ENCODE measurements around the gene ADAMTS7.
"Not testable (repeated sequence)": the region's sequence is repeated elsewhere in the genome, so short reads cannot be mapped to it uniquely, and the experiment has no call there.

ADAMTS7 gene

DNA sequence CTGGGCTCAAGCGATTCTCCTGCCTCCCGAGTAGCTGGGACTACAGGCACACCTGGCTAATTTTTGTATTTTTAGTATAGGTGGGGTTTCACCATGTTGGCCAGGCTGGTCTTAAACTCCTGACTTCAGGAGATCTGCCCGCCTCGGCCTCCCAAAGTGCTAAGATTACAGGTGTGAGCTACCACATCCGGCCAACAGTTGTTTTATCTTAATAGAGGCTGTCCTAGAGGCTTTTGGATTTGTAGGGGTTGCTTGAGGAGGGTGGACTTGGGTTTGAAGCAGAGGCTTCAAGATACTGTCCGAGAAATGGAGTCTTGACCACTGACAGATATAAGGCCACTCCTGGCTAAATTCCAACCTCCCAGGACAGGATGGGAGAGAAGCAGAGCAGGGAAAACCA is 27.9 kb upstream of the ADAMTS7 start:
- CTCF ChIA-PET, H3K4me1 Mint-ChIP-seq: not testable (repeated sequence)

DNA sequence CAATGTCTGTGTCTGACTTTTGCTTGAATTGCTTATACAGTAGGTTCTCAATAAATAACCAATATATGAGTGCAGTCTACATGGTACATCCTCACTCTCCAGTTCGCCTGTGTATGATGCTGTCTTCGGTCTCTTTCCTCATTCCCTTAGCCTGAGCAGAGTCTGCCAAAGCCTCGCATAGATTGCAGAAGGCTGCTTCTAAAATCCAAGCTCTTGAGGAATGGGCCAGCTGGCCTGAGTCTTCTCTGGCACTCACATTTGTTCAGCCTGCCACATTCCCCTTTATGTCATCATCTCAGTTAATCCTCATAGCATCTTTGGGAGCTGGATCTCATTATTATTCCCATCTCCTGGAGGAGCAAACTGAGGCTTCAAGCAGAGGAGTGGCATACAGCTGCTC is 27.2 kb upstream of the ADAMTS7 start:
- Mint-ChIP-seq H3K27ac (no peak overlapping the region), H3K4me3 (no peak overlapping the region), H3K9me3 (no peaks in the 10 kb centered on the region), H3K36me3 (no peaks in the 10 kb centered on the region), H3K27me3 (peaks cover 34% of the 10 kb centered on the region), H3K4me1 (no peaks in the 10 kb centered on the region)
- CTCF ChIA-PET, result no interaction called here
- no peak for DNase-seq

More for the DNA sequence above, 27.9 kb upstream of the ADAMTS7 start:
- DNase-seq, H3K27ac Mint-ChIP-seq, H3K36me3 Mint-ChIP-seq, H3K4me3 Mint-ChIP-seq, H3K9me3 Mint-ChIP-seq: not testable (repeated sequence)
- H3K27me3 Mint-ChIP-seq, result peaks cover 31% of the 10 kb centered on the region

DNA sequence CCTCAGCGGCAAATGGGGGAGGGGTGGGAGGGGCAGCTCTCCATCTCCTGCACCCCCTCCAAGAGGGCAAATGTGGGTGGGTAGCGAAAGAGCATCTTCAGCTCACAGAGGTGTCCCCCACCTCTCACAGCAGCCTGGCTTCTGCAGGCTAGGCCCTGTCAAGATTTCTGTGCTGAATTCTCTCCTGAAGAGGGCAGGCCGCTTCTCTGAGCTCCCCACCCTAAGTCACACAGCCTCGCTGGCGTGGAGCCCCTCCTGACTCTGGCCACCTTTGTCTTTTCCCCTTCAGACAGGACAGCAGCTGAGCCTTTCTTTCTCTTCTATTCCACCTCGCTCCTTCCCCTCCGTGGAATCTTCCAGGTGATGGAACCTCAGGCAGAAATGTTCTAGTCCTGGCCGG is 26.3 kb upstream of the ADAMTS7 start:
- Mint-ChIP-seq H3K4me3 (no peak overlapping the region), H3K27me3 (peaks cover 38% of the 10 kb centered on the region), H3K27ac (no peak overlapping the region), H3K4me1 (no peaks in the 10 kb centered on the region), H3K9me3 (no peaks in the 10 kb centered on the region), H3K36me3 (no peaks in the 10 kb centered on the region)
- CTCF ChIA-PET, result no interaction called here
- no peak for DNase-seq

DNA sequence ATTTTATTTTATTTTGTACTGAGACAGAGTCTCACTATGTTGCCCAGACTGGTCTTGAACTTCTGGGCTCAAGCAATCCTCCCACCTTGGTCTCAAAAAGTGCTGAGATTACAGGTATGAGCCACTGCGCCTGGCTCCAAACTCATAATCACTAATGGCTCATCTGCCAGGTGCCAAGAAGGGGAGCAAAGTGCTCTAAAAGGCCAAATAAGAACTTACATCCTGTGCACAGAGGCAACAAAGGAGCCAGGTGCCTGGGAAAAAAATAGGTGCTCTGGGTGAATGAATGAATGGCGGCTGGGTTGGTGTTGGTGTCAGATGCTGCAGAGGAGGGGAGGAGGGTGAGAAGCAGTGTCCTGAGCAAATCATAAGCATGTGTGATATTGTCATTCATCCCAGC is 25.9 kb upstream of the ADAMTS7 start:
- Mint-ChIP-seq H3K27me3 (peaks cover 42% of the 10 kb centered on the region), H3K9me3 (no peaks in the 10 kb centered on the region), H3K4me3 (no peak overlapping the region), H3K4me1 (no peaks in the 10 kb centered on the region), H3K36me3 (no peaks in the 10 kb centered on the region), H3K27ac (no peak overlapping the region)
- DNase-seq, result no peak
- CTCF ChIA-PET, result interaction anchor here (0.6 kb wide), 1 partner anchor 22 kb away, joined by 3 read pairs; no protein-coding TSS in a partner anchor

DNA sequence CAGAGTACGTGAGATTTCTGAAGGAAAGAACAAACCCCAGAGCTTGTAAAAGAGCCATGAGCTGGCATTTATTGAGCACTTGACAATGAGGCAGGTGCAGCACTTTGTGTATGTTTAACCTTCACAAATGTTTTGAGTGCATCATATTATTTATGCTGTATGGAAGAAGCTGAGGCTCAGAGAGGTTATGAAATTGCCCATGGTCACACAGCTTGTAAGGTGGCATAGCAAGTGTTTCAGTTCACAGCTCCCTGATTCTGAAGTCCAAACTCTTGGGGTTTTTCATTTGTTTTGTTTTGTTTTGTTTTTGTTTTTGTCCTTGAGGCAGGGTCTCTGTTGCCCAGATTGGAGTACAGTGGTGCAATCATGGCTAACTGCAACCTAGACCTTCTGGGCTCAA is 25.1 kb upstream of the ADAMTS7 start:
- Mint-ChIP-seq H3K27ac (no peak overlapping the region), H3K4me1 (peaks cover 4% of the 10 kb centered on the region), H3K9me3 (no peaks in the 10 kb centered on the region), H3K36me3 (no peaks in the 10 kb centered on the region), H3K4me3 (no peak overlapping the region), H3K27me3 (peaks cover 50% of the 10 kb centered on the region)
- no peak for DNase-seq
- CTCF ChIA-PET, result interaction anchor here (1.0 kb wide), 1 partner anchor 24 kb away, joined by 3 read pairs; no protein-coding TSS in a partner anchor

DNA sequence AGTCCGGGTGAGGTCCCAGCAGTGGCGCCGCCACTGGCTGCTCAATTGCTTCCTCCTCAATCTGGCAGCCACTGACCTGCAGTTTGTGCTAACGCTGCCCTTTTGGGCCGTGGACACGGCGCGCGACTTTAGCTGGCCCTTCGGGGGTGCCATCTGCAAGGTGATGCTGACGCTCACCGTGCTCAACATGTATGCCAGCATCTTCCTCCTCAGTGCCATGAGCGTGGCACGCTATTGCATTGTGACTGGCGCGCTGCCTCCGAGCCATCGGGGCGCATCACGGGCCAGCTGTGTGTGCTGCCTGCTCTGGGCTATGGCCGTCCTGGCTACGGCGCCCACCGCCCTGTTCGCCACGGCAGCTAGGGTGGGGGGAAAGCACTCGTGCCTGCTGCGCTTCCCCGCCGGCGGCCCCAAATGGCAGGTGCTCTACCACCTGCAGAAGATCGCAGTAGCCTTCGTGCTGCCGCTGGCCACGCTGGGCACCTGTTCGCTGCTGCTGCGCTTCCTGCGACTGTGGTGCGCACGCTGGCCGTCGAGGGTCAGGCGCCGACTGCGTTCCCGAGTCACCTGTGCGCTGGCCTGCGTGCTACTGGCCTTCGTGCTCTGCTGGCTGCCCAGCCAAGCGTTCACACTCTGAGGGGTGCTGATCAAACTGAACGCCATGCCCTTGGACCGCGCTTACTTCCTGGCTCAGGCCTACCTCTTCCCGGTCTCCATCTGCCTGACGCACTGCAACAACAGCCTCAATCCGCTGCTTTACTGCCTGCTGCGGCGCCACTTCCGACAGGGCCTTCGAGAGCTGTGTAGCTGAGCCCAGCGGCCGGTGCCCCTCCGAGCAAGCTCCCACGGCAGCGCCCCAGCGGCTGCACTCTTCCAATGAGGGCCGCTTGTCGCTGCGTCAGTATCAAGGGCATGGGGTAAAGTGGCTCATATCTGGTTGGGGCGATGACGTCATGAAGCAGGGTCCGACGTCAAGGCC is 20.3 kb upstream of the ADAMTS7 start:
- H3K27ac Mint-ChIP-seq, result no peak overlapping the region

DNA sequence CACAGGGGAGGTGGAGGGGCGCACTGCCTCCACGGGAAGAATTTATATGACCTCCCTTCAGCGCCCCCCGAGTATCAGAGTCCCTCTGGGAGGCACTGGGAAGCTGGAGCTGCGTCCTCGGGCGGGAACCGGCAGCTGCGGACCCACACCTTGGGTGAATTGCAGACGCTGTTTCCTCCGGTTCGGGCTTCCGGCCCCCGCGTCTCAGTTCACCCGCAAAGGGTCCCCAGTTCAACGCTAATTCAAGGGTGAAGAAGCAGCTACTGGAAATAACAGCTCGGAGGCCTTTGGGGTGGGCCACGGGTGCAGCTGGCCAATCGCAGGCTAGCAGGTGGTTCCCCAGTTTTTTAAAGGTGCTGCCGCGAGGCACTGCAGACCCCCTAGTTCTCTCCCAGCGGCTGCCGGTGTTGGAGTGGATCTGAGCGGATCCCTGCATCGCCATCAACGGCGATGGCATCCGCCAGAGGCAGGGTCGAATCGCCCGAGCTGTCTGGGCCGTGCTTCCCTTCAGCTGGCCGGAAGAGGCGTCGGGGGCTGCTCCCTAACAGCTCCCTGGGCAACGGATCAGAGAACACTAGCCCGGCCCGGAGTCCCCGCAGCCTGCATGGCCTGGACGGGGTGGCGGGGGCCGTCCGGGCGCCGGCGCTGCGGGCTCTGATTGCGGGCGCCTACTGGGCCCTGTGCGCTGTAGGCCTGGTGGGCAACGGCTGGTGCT is 19.4 kb upstream of the ADAMTS7 start:
- H3K27ac Mint-ChIP-seq, result no peak overlapping the region
- peaks cover 12% of the 10 kb centered on the region for H3K4me1 Mint-ChIP-seq
- peak; percentile 34 for DNase-seq
- H3K36me3 Mint-ChIP-seq, result no peaks in the 10 kb centered on the region
- peak overlapping the region; percentile 53 for H3K4me3 Mint-ChIP-seq
- CTCF ChIA-PET, result interaction anchor here (0.9 kb wide), 1 partner anchor 192 kb away, joined by 3 read pairs; no protein-coding TSS in a partner anchor
- H3K9me3 Mint-ChIP-seq, result no peaks in the 10 kb centered on the region
- peaks cover 44% of the 10 kb centered on the region for H3K27me3 Mint-ChIP-seq

More for the DNA sequence above, 20.3 kb upstream of the ADAMTS7 start:
- no peaks in the 10 kb centered on the region for H3K36me3 Mint-ChIP-seq
- no peaks in the 10 kb centered on the region for H3K9me3 Mint-ChIP-seq
- peaks cover 48% of the 10 kb centered on the region for H3K27me3 Mint-ChIP-seq
- DNase-seq, result no peak
- no peak overlapping the region for H3K4me3 Mint-ChIP-seq
- peaks cover 12% of the 10 kb centered on the region for H3K4me1 Mint-ChIP-seq
- CTCF ChIA-PET, result interaction anchor here (0.9 kb wide), 1 partner anchor 16 kb away, joined by 3 read pairs; no protein-coding TSS in a partner anchor

DNA sequence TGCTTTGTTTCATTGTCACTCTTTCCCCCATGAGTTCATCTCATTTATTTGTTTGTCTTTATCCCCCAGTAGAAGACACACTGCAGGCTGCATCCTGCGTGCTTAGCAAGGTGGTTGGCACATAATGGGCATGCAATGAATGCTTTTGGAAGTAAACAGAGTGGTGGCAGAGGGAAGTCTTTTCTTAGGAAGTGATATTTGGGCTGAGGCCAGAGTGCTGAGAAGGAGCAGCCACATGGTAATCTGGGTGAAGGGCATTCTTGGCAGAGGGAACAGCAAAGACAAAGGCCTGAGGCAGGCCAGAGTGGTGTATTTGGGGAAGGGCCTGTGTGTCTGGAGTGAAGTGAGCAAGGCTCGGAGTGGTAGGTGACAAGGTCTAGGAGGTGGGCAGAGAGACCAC is 17.7 kb upstream of the ADAMTS7 start:
- no peaks in the 10 kb centered on the region for H3K9me3 Mint-ChIP-seq

DNA sequence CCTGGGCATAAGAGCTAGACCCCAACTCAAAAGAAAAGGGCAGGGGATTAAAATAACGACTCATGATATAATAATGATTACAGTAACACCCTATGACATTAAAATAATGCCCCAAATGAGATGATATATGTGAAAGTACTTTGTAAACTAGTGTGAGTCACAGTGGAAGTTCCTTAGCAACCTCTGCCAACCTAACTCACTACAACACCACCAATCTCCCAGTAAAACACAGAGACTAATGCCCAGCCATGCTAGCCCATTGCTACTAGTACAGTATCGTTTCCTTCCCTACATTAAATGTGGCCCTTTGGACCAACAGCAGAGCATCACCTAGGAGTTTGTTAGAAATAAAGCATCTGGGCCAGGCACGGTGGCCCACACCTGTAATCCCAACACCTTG is 11.2 kb upstream of the ADAMTS7 start:
- Mint-ChIP-seq H3K4me1 (no peaks in the 10 kb centered on the region), H3K36me3 (no peaks in the 10 kb centered on the region), H3K27me3 (peaks cover 12% of the 10 kb centered on the region), H3K27ac (no peak overlapping the region), H3K9me3 (no peaks in the 10 kb centered on the region), H3K4me3 (no peak overlapping the region)
- DNase-seq, result no peak
- CTCF ChIA-PET, result no interaction called here

More for the DNA sequence above, 17.7 kb upstream of the ADAMTS7 start:
- DNase-seq, result no peak
- peaks cover 12% of the 10 kb centered on the region for H3K4me1 Mint-ChIP-seq
- no peaks in the 10 kb centered on the region for H3K36me3 Mint-ChIP-seq
- CTCF ChIA-PET, result interaction anchor here (0.7 to 0.8 kb wide), 2 partner anchors 18 to 20 kb away, joined by 3 read pairs; no protein-coding TSS in a partner anchor
- H3K27me3 Mint-ChIP-seq, result peaks cover 39% of the 10 kb centered on the region
- no peak overlapping the region for H3K4me3 Mint-ChIP-seq
- no peak overlapping the region for H3K27ac Mint-ChIP-seq

DNA sequence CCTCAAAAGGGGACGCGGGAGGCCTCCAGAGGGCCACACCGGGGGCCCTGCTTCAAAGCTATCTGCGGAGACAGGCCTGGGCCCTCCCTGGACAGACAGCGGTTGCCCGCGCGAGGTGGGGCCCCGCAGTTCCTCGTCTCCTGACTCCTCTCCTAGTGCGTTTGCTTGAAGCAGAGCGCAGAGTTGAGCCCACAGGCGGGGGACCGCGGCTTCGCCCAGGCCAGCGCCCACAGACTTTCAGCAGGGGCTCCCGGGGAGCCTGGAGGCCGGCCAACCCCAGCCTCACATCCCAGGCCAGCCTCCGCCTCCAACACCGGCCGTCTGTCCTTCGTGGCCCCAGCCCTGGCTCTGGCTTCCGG is 540 bp upstream of the ADAMTS7 start:
- Mint-ChIP-seq H3K9me3 (no peaks in the 10 kb centered on the region), H3K4me1 (peaks cover 11% of the 10 kb centered on the region), H3K36me3 (peaks cover 5% of the 10 kb centered on the region), H3K27ac (no peak overlapping the region), H3K27me3 (peaks cover 82% of the 10 kb centered on the region), H3K4me3 (peak overlapping the region; percentile 66)
- CTCF ChIA-PET, result interaction anchor here (0.9 to 2.6 kb wide), 8 partner anchors 9 to 372 kb away, joined by 3 to 6 read pairs (median 4); no protein-coding TSS in a partner anchor
- DNase-seq, result no peak

DNA sequence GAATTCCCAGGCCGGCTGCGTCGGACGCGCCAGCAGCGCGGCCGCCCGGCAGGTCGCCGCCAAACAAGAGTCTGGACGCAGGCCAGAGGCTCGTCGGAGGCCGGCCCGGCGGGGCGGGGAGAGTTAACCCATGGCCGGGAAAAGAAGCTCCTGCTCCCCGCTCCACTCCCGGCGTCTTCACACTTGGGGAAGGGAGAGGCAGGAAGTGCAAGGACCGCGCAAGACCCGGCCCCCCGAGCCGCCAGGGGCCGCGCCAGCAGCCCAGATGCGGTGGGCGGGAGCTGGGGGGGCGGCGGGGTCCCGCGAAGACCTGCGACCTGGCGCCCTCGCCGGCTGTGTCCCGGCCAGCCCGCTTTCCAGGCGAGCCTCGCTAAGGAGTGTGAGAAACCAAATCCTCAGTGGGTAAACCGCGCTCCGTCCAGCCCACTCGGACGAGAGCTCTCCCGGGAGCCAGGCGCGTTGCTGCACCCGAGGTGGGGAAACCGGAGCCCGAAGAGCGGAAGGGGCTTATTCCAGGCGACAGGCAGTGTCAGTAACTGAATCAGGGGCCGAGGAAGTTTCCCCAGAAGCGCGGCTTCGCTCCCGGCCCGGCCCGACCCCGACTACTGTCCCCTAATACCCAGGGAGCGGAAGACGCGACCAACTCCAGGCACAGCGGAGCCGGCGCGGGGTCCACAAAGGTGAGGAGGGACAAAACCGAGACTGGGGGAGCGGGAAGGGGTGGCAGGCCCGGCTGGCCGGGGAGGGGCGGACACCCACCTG is 721 bp downstream of the ADAMTS7 start:
- CTCF ChIA-PET, result interaction anchor here (0.8 to 2.6 kb wide), 5 partner anchors 12 to 63 kb away, joined by 3 to 6 read pairs (median 3); no protein-coding TSS in a partner anchor
- Mint-ChIP-seq H3K27me3 (peaks cover 83% of the 10 kb centered on the region), H3K9me3 (no peaks in the 10 kb centered on the region), H3K36me3 (peaks cover 5% of the 10 kb centered on the region), H3K4me1 (peaks cover 11% of the 10 kb centered on the region), H3K4me3 (peak overlapping the region; percentile 57), H3K27ac (no peak overlapping the region)
- peak; percentile 24 for DNase-seq

DNA sequence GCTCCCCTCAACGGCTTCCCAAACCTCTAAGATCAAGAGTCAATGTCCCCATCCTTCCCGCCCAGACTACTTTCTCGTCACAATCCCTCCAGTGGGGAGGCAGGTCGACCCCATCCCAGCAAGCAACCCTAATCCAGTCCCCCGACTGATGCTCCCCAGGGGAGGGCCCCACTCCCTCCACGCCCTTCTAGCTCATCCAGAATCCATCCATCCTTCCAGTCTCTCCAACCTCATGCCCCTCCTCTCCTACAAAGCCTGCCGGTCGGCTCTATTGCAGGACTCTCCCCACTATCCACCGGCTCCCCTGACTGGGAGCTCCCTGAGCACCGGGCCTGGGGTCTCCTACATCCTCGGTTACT is 1.3 kb downstream of the ADAMTS7 start:
- no peak overlapping the region for H3K27ac Mint-ChIP-seq
- DNase-seq, result no peak
- H3K4me1 Mint-ChIP-seq, result peaks cover 11% of the 10 kb centered on the region
- CTCF ChIA-PET, result interaction anchor here (0.8 to 2.6 kb wide), 3 partner anchors 19 to 63 kb away, joined by 3 to 6 read pairs (median 3); no protein-coding TSS in a partner anchor
- H3K4me3 Mint-ChIP-seq, result peak overlapping the region; percentile 22
- H3K9me3 Mint-ChIP-seq, result no peaks in the 10 kb centered on the region
- peaks cover 81% of the 10 kb centered on the region for H3K27me3 Mint-ChIP-seq
- H3K36me3 Mint-ChIP-seq, result peaks cover 5% of the 10 kb centered on the region

DNA sequence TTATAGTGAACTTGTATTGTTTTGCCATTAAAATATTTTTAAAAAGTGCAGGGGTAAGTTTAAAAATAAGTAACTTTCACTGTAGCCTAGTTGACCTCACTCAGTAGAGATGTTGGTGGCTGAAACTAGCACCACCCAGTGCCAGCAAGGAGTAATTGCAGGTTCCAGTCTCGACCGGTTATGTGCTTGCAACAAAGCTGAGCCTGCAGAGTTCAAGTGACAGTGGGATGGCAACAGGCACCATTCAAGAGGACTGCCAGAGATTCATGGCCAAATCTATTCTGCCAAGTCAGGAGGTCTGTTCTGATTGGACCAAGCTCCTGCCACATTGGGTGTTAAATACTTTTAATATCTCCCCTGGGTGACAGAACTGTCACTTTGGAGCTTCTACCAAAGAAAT is 2.7 kb downstream of the ADAMTS7 start:
- CTCF ChIA-PET, result interaction anchor here (0.5 to 2.3 kb wide), 9 partner anchors 9 to 376 kb away, joined by 3 to 7 read pairs (median 4); no protein-coding TSS in a partner anchor
- no peaks in the 10 kb centered on the region for H3K9me3 Mint-ChIP-seq
- H3K27me3 Mint-ChIP-seq, result peaks cover 80% of the 10 kb centered on the region
- no peak overlapping the region for H3K4me3 Mint-ChIP-seq
- H3K4me1 Mint-ChIP-seq, result peaks cover 11% of the 10 kb centered on the region
- H3K36me3 Mint-ChIP-seq, result peaks cover 5% of the 10 kb centered on the region
- DNase-seq, result peak; percentile 61
- H3K27ac Mint-ChIP-seq, result no peak overlapping the region
